Measurements from ENCODE around the gene EIF2D.
A peak's percentile ranks its signal among the peaks of the same experiment; 100 is the strongest.
"Not testable (repeated sequence)": the region's sequence is repeated elsewhere in the genome, so short reads cannot be mapped to it uniquely, and the experiment has no call there.

EIF2D gene

GRCh38 chr1:206581114-206581497 lies 31.2 kb downstream of the EIF2D start:
- peaks cover 4 to 18% of the 10 kb centered on the region in 2 donors for H3K36me3 ChIP-seq (ENCODE audit: control insufficient read depth in 1 of 2, insufficient read depth in 2 of 2, low read length in 2 of 2)
- H3K27me3 ChIP-seq (ENCODE audit: control insufficient read depth in 1 of 2, insufficient read depth in 2 of 2, low read length in 2 of 2); H3K9me3 ChIP-seq (ENCODE audit: control insufficient read depth in 1 of 2, low read length in 2 of 2); H3K27ac ChIP-seq (ENCODE audit: low read depth, low read length); H3K4me3 ChIP-seq (ENCODE audit: low read depth in 1 of 2, low read length in 2 of 2): not testable (repeated sequence)
- H3K4me1 ChIP-seq (ENCODE audit: control insufficient read depth in 1 of 2, insufficient read depth in 2 of 2, low read length in 2 of 2), result peaks cover 21 to 47% of the 10 kb centered on the region in 2 donors
- peak overlapping the region in 1 of 2 donors; percentile 44 for H3K9ac ChIP-seq (ENCODE audit: low read depth in 1 of 2, low read length in 2 of 2)

GRCh38 chr1:206580438-206581113 lies 31.7 kb downstream of the EIF2D start:
- Histone ChIP-seq H3K27ac (ENCODE audit: low read depth, low read length) (peak overlapping the region; percentile 69), H3K36me3 (ENCODE audit: control insufficient read depth in 1 of 2, insufficient read depth in 2 of 2, low read length in 2 of 2) (peaks cover 4 to 13% of the 10 kb centered on the region in 2 donors), H3K9me3 (ENCODE audit: control insufficient read depth in 1 of 2, low read length in 2 of 2) (no peaks in the 10 kb centered on the region), H3K27me3 (ENCODE audit: control insufficient read depth in 1 of 2, insufficient read depth in 2 of 2, low read length in 2 of 2) (no peaks in the 10 kb centered on the region), H3K4me3 (ENCODE audit: low read depth in 1 of 2, low read length in 2 of 2) (peak overlapping the region; percentile 21 to 27), H3K9ac (ENCODE audit: low read depth in 1 of 2, low read length in 2 of 2) (peak overlapping the region; percentile 25 to 44), H3K4me1 (ENCODE audit: control insufficient read depth in 1 of 2, insufficient read depth in 2 of 2, low read length in 2 of 2) (peaks cover 25 to 52% of the 10 kb centered on the region in 2 donors)

- Histone ChIP-seq H3K9ac (ENCODE audit: low read depth in 1 of 2, low read length in 2 of 2) (peak overlapping the region; percentile 25 to 44), H3K4me1 (ENCODE audit: control insufficient read depth in 1 of 2, insufficient read depth in 2 of 2, low read length in 2 of 2) (peaks cover 32 to 53% of the 10 kb centered on the region in 2 donors), H3K27ac (ENCODE audit: low read depth, low read length) (peak overlapping the region; percentile 69), H3K27me3 (ENCODE audit: control insufficient read depth in 1 of 2, insufficient read depth in 2 of 2, low read length in 2 of 2) (no peaks in the 10 kb centered on the region), H3K9me3 (ENCODE audit: control insufficient read depth in 1 of 2, low read length in 2 of 2) (no peaks in the 10 kb centered on the region), H3K36me3 (ENCODE audit: control insufficient read depth in 1 of 2, insufficient read depth in 2 of 2, low read length in 2 of 2) (peaks cover 4 to 7% of the 10 kb centered on the region in 2 donors), H3K4me3 (ENCODE audit: low read depth in 1 of 2, low read length in 2 of 2) (peak overlapping the region; percentile 21 to 27)
Observed at GRCh38 chr1:206579747-206580437, 32.4 kb downstream of the EIF2D start.

- no peaks in the 10 kb centered on the region for H3K27me3 ChIP-seq (ENCODE audit: control insufficient read depth in 1 of 2, insufficient read depth in 2 of 2, low read length in 2 of 2)
- no peaks in the 10 kb centered on the region for H3K36me3 ChIP-seq (ENCODE audit: control insufficient read depth in 1 of 2, insufficient read depth in 2 of 2, low read length in 2 of 2)
- H3K4me1 ChIP-seq (ENCODE audit: control insufficient read depth in 1 of 2, insufficient read depth in 2 of 2, low read length in 2 of 2), result peaks cover 41 to 56% of the 10 kb centered on the region in 2 donors
- no peak overlapping the region for H3K4me3 ChIP-seq (ENCODE audit: low read depth in 1 of 2, low read length in 2 of 2)
- H3K9me3 ChIP-seq (ENCODE audit: control insufficient read depth in 1 of 2, low read length in 2 of 2), result no peaks in the 10 kb centered on the region
- peak overlapping the region in 1 of 2 donors; percentile 44 for H3K9ac ChIP-seq (ENCODE audit: low read depth in 1 of 2, low read length in 2 of 2)
- no peak overlapping the region for H3K27ac ChIP-seq (ENCODE audit: low read depth, low read length)
Observed at GRCh38 chr1:206578978-206579374, 33.3 kb downstream of the EIF2D start.

GRCh38 chr1:206578068-206578977 lies 33.9 kb downstream of the EIF2D start:
- no peaks in the 10 kb centered on the region for H3K9me3 ChIP-seq (ENCODE audit: control insufficient read depth in 1 of 2, low read length in 2 of 2)
- H3K27ac ChIP-seq (ENCODE audit: low read depth, low read length), result no peak overlapping the region
- H3K9ac ChIP-seq (ENCODE audit: low read depth in 1 of 2, low read length in 2 of 2), result no peak overlapping the region
- peaks cover 46 to 53% of the 10 kb centered on the region in 2 donors for H3K4me1 ChIP-seq (ENCODE audit: control insufficient read depth in 1 of 2, insufficient read depth in 2 of 2, low read length in 2 of 2)
- no peak overlapping the region for H3K4me3 ChIP-seq (ENCODE audit: low read depth in 1 of 2, low read length in 2 of 2)
- no peaks in the 10 kb centered on the region for H3K36me3 ChIP-seq (ENCODE audit: control insufficient read depth in 1 of 2, insufficient read depth in 2 of 2, low read length in 2 of 2)
- H3K27me3 ChIP-seq (ENCODE audit: control insufficient read depth in 1 of 2, insufficient read depth in 2 of 2, low read length in 2 of 2), result no peaks in the 10 kb centered on the region

GRCh38 chr1:206577626-206578025 lies 34.6 kb downstream of the EIF2D start:
- no peak overlapping the region for H3K27ac ChIP-seq (ENCODE audit: low read depth, low read length)

GRCh38 chr1:206575894-206576737 lies 36.1 kb downstream of the EIF2D start:
- H3K9me3 ChIP-seq (ENCODE audit: control insufficient read depth in 1 of 2, low read length in 2 of 2), result no peaks in the 10 kb centered on the region
- H3K27me3 ChIP-seq (ENCODE audit: control insufficient read depth in 1 of 2, insufficient read depth in 2 of 2, low read length in 2 of 2), result no peaks in the 10 kb centered on the region
- no peaks in the 10 kb centered on the region for H3K36me3 ChIP-seq (ENCODE audit: control insufficient read depth in 1 of 2, insufficient read depth in 2 of 2, low read length in 2 of 2)
- peaks cover 42 to 44% of the 10 kb centered on the region in 2 donors for H3K4me1 ChIP-seq (ENCODE audit: control insufficient read depth in 1 of 2, insufficient read depth in 2 of 2, low read length in 2 of 2)
- peak overlapping the region; percentile 0 to 1 for H3K4me3 ChIP-seq (ENCODE audit: low read depth in 1 of 2, low read length in 2 of 2)
- peak overlapping the region; percentile 24 to 49 for H3K9ac ChIP-seq (ENCODE audit: low read depth in 1 of 2, low read length in 2 of 2)
- peak overlapping the region; percentile 63 for H3K27ac ChIP-seq (ENCODE audit: low read depth, low read length)

More at GRCh38 chr1:206577626-206578025, 34.6 kb downstream of the EIF2D start:
- Histone ChIP-seq H3K9ac (ENCODE audit: low read depth in 1 of 2, low read length in 2 of 2) (no peak overlapping the region), H3K36me3 (ENCODE audit: control insufficient read depth in 1 of 2, insufficient read depth in 2 of 2, low read length in 2 of 2) (no peaks in the 10 kb centered on the region), H3K27me3 (ENCODE audit: control insufficient read depth in 1 of 2, insufficient read depth in 2 of 2, low read length in 2 of 2) (no peaks in the 10 kb centered on the region), H3K4me1 (ENCODE audit: control insufficient read depth in 1 of 2, insufficient read depth in 2 of 2, low read length in 2 of 2) (peaks cover 46 to 48% of the 10 kb centered on the region in 2 donors), H3K4me3 (ENCODE audit: low read depth in 1 of 2, low read length in 2 of 2) (no peak overlapping the region), H3K9me3 (ENCODE audit: control insufficient read depth in 1 of 2, low read length in 2 of 2) (no peaks in the 10 kb centered on the region)

- H3K4me3 ChIP-seq (ENCODE audit: low read depth in 1 of 2, low read length in 2 of 2), result peak overlapping the region in 1 of 2 donors; percentile 1
- peak overlapping the region; percentile 63 for H3K27ac ChIP-seq (ENCODE audit: low read depth, low read length)
- peak overlapping the region; percentile 24 to 49 for H3K9ac ChIP-seq (ENCODE audit: low read depth in 1 of 2, low read length in 2 of 2)
- H3K9me3 ChIP-seq (ENCODE audit: control insufficient read depth in 1 of 2, low read length in 2 of 2), result no peaks in the 10 kb centered on the region
- no peaks in the 10 kb centered on the region for H3K27me3 ChIP-seq (ENCODE audit: control insufficient read depth in 1 of 2, insufficient read depth in 2 of 2, low read length in 2 of 2)
- no peaks in the 10 kb centered on the region for H3K36me3 ChIP-seq (ENCODE audit: control insufficient read depth in 1 of 2, insufficient read depth in 2 of 2, low read length in 2 of 2)
- peaks cover 37 to 41% of the 10 kb centered on the region in 2 donors for H3K4me1 ChIP-seq (ENCODE audit: control insufficient read depth in 1 of 2, insufficient read depth in 2 of 2, low read length in 2 of 2)
Observed at GRCh38 chr1:206575165-206575893, 36.9 kb downstream of the EIF2D start.

GRCh38 chr1:206573762-206574161 lies 38.5 kb downstream of the EIF2D start:
- no peak overlapping the region for H3K27ac ChIP-seq (ENCODE audit: low read depth, low read length)
- peaks cover 34 to 38% of the 10 kb centered on the region in 2 donors for H3K4me1 ChIP-seq (ENCODE audit: control insufficient read depth in 1 of 2, insufficient read depth in 2 of 2, low read length in 2 of 2)
- H3K4me3 ChIP-seq (ENCODE audit: low read depth in 1 of 2, low read length in 2 of 2), result no peak overlapping the region
- no peak overlapping the region for H3K9ac ChIP-seq (ENCODE audit: low read depth in 1 of 2, low read length in 2 of 2)
- H3K9me3 ChIP-seq (ENCODE audit: control insufficient read depth in 1 of 2, low read length in 2 of 2), result no peaks in the 10 kb centered on the region
- no peaks in the 10 kb centered on the region for H3K36me3 ChIP-seq (ENCODE audit: control insufficient read depth in 1 of 2, insufficient read depth in 2 of 2, low read length in 2 of 2)
- H3K27me3 ChIP-seq (ENCODE audit: control insufficient read depth in 1 of 2, insufficient read depth in 2 of 2, low read length in 2 of 2), result no peaks in the 10 kb centered on the region

Measured in duodenal mucosa (tissue), 2 donors.